Naive thymus-derived CD8-positive, alpha-beta T cell (primary cell): ENCODE results near the gene KRT6A. TPM values are rescaled to one million over a fixed set of nuclear protein-coding genes. Genes with fewer than 3 reads are reported as not detected.

Experiments
- ATAC-seq, 2 donors: fragments of 150-1000 bp; cut with Tn5 transposase in 1 of 2; sonication (Bioruptor Pico), chemical (Tn5 transposase) in 1 of 2; 1 replicate in 1 of 2; 2 replicates in 1 of 2; pipeline ENCODE4 v1.10.0; 2021; ENCODE audit warnings: mild to moderate bottlenecking in 2 of 2, moderate library complexity in 2 of 2
- POLR2A ChIA-PET: fragments of 350-600 bp; sonication (Branson Sonifier 250); formaldehyde crosslinking; loops from one replicate; lab custom pipeline; 2021; ENCODE audit warnings: antibody characterized with exemption; lab: Charles Lee
- DNase-seq, 10 donors: peaks; one replicate each; pipeline versions ENCODE4 v3.0.0 to v3.0.0-alpha.2; 2020 to 2022
- H3K27ac Mint-ChIP-seq, 10 donors: one replicate each; pipeline ENCODE4 v1.8.0; 2020 to 2022; ENCODE audit warnings: mild to moderate bottlenecking in 10 of 10, mixed read lengths in 10 of 10, moderate library complexity in 4 of 10, inconsistent platforms in 1 of 10
- H3K27me3 Mint-ChIP-seq, 5 donors: one replicate each; pipeline ENCODE4 v1.8.0; 2021 to 2022; ENCODE audit warnings: mixed read lengths in 5 of 5
- H3K36me3 Mint-ChIP-seq, 3 donors: one replicate each; pipeline ENCODE4 v1.8.0; 2020 to 2022; ENCODE audit warnings: mixed read lengths in 3 of 3, mild to moderate bottlenecking in 2 of 3, inconsistent platforms in 1 of 3
- H3K4me1 Mint-ChIP-seq, 4 donors: one replicate each; pipeline ENCODE4 v1.8.0; 2021 to 2022; ENCODE audit warnings: mixed read lengths in 4 of 4
- H3K4me3 Mint-ChIP-seq, 10 donors: one replicate each; pipeline ENCODE4 v1.8.0; 2020 to 2022; ENCODE audit warnings: mild to moderate bottlenecking in 10 of 10, mixed read lengths in 10 of 10, moderate library complexity in 6 of 10, inconsistent platforms in 1 of 10
- H3K9me3 Mint-ChIP-seq, 9 donors: one replicate each; pipeline ENCODE4 v1.8.0; 2020 to 2022; ENCODE audit warnings: mixed read lengths in 9 of 9, mild to moderate bottlenecking in 3 of 9, inconsistent platforms in 1 of 9, moderate library complexity in 1 of 9
- polyA plus RNA-seq, 3 donors: library from polyadenylated mRNA; unstranded; fragments of 300-500 nt; fragmentation: Illumina TruSeq; gene quantifications; one replicate each; pipeline ENCODE4 v1.2.3, GENCODE V29; 2021
- total RNA-seq, 8 experiments: library from RNA in 2 of 8; stranded (reverse) in 2 of 8; gene quantifications; one replicate each; pipeline ENCODE4 v1.2.3 and lab custom pipeline; 2021 to 2026

The KRT6A gene
- total and polyA plus RNA-seq, 5 experiments from 2014 or later = not detected

DNA sequence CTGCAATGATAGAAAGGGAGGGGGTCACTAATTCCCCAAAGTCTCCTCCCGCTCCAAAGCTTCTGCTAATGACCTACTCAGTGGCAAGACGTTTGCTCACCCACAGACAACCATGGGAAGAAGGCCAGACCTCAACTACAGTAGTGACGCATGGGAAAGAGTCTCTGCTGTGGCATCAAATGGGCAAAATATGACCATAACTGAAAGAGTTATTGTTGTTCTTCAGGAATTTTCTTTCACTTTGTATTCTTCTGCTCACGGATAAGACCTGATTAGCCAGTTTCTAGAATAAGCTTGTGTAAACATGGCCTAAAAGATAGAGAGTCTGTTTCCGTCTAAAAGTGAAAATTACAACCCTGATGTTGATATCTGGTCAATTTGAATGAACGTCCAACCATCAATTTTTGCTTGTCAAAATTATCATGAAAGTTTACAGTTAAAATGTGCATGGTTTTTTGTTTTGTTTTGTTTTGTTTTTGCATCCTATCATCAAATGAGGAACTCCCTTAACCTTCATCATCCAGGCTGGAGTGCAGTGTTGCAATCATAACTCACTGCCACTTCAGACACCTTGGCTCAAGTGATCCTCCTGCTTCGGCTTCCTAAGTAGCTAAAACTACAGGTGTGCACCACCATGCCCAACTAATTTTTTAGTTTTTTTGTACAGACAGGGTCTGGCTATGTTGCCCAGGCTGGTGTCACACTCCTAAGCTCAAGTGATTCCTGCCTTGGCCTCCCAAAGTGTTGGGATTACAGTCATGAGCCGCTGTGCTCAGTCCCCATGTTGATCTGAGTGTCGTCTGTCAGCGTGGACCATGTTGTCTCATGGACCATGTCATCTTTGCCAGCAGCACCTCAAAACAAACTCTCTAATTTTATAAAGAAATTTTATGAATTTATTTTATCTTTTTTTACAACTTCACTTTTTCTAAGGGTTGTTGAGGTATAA is 48.1 kb downstream of the KRT6A start:
- Mint-ChIP-seq H3K4me1 (peaks cover 0 to 6% (median 2%) of the 10 kb centered on the region in 4 donors), H3K27me3 (peaks cover 13 to 41% (median 27%) of the 10 kb centered on the region in 5 donors), H3K36me3 (no peaks in the 10 kb centered on the region), H3K27ac (no peak overlapping the region), H3K4me3 (no peak overlapping the region), H3K9me3 (no peaks in the 10 kb centered on the region)
- POLR2A ChIA-PET = no interaction called here
- DNase-seq = no peak
- no peak for ATAC-seq

GRCh38 chr12:52443966-52444365 is 49.1 kb downstream of the KRT6A start:
- DNase-seq = no peak
- Mint-ChIP-seq H3K27me3 (peaks cover 16 to 47% (median 28%) of the 10 kb centered on the region in 5 donors), H3K27ac (no peak overlapping the region), H3K9me3 (no peaks in the 10 kb centered on the region), H3K4me3 (no peak overlapping the region), H3K4me1 (peaks cover 0 to 6% (median 2%) of the 10 kb centered on the region in 4 donors), H3K36me3 (no peaks in the 10 kb centered on the region)
- no peak for ATAC-seq
- POLR2A ChIA-PET = no interaction called here

DNA sequence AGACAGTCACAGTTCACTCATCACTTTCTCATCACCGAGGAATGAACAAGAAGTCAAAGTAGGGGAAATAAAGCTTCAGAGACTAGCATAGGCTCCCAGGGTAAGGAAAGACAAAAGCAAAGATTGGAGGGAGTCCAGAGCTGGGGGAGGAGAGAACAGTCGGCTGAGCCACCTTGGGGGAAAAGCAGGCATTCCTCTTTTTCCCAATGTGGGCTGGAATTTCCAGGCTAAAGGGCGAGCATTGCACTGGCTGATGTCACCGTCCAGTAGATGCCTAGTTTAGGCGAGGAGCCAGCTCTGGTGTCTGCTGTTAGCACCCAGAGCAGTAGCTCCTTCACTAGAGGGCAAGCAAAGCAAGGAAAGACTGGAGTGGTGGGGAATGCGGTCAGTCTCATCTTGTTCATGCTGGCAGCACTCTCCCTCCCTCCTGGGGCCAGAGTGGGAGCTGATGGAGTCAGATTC is 50.4 kb downstream of the KRT6A start:
- H3K27ac Mint-ChIP-seq = no peak overlapping the region
- peaks cover 0 to 6% (median 0%) of the 10 kb centered on the region in 4 donors for H3K4me1 Mint-ChIP-seq
- H3K36me3 Mint-ChIP-seq = no peaks in the 10 kb centered on the region
- no peak overlapping the region for H3K4me3 Mint-ChIP-seq
- H3K27me3 Mint-ChIP-seq = peaks cover 16 to 41% (median 28%) of the 10 kb centered on the region in 5 donors
- H3K9me3 Mint-ChIP-seq = no peaks in the 10 kb centered on the region
- no peak for ATAC-seq
- DNase-seq = no peak
- POLR2A ChIA-PET = no interaction called here

DNA sequence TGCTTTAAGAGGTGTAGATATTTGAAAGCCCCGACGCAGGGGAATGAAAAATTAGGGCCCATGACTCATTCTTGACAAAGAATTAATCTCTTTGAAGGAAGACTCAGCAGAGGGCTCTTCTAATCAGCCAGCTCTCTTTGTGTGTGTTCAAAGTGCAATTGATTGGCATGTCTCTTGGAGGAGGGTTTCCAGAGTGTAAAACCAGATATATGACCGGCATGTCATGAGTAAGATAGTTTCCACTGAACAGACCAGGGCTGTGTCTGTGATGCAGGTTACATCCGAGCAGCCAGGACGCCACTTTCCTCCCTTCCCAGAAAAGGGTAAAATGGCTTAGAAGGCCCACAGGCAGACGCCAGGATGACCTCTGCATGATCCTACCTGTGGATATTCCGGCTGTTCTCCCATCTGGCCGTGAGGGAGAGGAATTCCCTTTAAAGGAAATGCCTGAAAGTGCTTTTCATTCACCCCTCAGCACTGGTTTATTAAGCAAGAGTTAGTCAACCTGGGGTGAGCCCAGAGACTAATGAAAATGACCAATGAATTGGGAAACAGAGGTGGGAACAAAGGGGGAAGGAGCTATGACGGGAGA is 51.6 kb downstream of the KRT6A start:
- ATAC-seq = no peak
- no peak overlapping the region for H3K27ac Mint-ChIP-seq
- no peak for DNase-seq
- H3K9me3 Mint-ChIP-seq = no peaks in the 10 kb centered on the region
- peaks cover 22 to 51% (median 35%) of the 10 kb centered on the region in 5 donors for H3K27me3 Mint-ChIP-seq
- H3K4me1 Mint-ChIP-seq = peaks cover 0 to 3% (median 2%) of the 10 kb centered on the region in 4 donors
- POLR2A ChIA-PET = no interaction called here
- H3K4me3 Mint-ChIP-seq = no peak overlapping the region
- H3K36me3 Mint-ChIP-seq = no peaks in the 10 kb centered on the region

DNA sequence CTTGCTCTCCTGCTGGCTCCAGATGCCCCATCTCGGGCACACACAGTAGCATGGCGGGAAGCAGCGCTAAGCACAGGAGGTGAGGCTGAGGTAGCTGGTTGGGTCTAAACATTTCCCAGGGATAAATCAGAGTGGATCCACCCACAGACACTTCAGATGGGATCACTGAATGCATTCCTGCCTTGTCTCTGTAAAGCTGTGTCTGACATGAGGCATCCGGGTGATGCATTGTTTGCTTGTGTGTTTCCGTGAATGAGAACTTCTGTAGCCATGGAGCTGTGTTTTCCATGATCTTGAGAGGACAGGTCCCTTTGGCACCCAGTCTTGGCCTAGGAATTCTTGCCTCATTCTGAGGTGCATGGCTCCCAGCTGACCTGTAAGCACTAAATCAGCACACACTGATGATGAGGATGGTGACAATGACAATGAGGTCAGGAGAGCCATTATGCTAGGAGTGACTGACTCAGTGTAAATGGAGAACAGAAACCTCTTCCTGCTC is 52.2 kb downstream of the KRT6A start:
- POLR2A ChIA-PET = no interaction called here
- no peaks in the 10 kb centered on the region for H3K9me3 Mint-ChIP-seq
- no peaks in the 10 kb centered on the region for H3K36me3 Mint-ChIP-seq
- peaks cover 22 to 52% (median 33%) of the 10 kb centered on the region in 5 donors for H3K27me3 Mint-ChIP-seq
- H3K27ac Mint-ChIP-seq = no peak overlapping the region
- no peak for DNase-seq
- H3K4me3 Mint-ChIP-seq = no peak overlapping the region
- H3K4me1 Mint-ChIP-seq = peaks cover 0 to 3% (median under 1%) of the 10 kb centered on the region in 4 donors
- no peak for ATAC-seq

- Mint-ChIP-seq H3K27me3 (peaks cover 24 to 62% (median 32%) of the 10 kb centered on the region in 5 donors), H3K36me3 (no peaks in the 10 kb centered on the region)
Measured at GRCh38 chr12:52439845-52440244, 53.2 kb downstream of the KRT6A start.

GRCh38 chr12:52439420-52439819 is 53.6 kb downstream of the KRT6A start:
- no peak overlapping the region for H3K4me3 Mint-ChIP-seq
- no peaks in the 10 kb centered on the region for H3K9me3 Mint-ChIP-seq
- DNase-seq (no peak), ATAC-seq (no peak)
- H3K27ac Mint-ChIP-seq = no peak overlapping the region
- H3K4me1 Mint-ChIP-seq = peaks cover 0 to 3% (median under 1%) of the 10 kb centered on the region in 4 donors
- POLR2A ChIA-PET = no interaction called here
- peaks cover 25 to 66% (median 29%) of the 10 kb centered on the region in 5 donors for H3K27me3 Mint-ChIP-seq
- H3K36me3 Mint-ChIP-seq = no peaks in the 10 kb centered on the region

More at GRCh38 chr12:52439845-52440244, 53.2 kb downstream of the KRT6A start:
- Mint-ChIP-seq H3K27ac (no peak overlapping the region), H3K4me3 (no peak overlapping the region), H3K4me1 (peaks cover 0 to 3% (median under 1%) of the 10 kb centered on the region in 4 donors), H3K9me3 (no peaks in the 10 kb centered on the region)
- DNase-seq (no peak), ATAC-seq (no peak)
- POLR2A ChIA-PET = no interaction called here

DNA sequence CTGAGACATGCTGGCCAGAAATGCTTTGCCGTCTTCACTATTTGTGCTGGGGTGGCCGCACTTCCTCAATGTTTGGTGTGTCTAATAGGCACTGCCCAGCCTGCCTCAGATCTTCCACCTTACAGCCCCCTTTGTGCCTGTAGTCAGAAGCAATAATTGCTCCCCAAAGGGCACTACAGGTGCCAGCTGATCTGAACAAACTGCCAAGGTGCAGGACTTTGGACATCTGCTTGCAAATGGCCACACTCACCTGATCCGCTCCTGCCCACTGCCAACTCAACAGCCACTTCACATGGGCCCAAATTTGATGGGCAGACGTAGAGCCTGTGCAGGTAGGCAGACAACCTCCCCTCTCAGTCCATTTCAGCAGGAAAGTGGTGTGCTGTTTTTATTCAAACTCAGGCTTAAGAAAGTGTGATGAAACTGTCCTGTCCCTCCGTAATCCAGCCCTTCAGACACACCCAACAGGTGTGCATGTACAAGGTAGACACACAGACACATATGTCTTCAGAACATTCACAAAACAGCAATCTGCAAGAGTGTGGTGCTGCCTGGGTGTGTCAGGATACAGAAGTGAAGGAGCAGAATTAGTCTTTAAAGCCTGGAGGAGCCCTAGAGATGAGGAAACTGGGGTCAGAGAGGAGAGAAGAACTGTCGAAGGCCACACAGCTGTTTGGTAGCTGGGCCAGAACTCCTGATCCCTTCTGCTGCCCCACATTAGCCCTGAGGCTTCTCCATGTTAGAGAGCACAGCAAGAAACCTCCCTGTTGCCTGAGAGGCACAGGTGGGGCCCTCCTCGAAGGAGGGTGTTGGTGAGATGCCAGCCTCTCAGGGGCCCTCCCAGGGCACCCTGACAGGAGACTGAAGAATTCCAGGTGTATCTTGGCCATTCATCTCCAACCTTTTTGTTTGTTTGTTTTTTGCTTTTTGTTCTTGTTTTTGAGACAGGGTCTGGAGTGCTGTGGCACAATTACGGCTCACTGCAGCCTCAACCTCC is 54.5 kb downstream of the KRT6A start:
- H3K27me3 Mint-ChIP-seq = peaks cover 25 to 74% (median 35%) of the 10 kb centered on the region in 5 donors
- DNase-seq (no peak), ATAC-seq (no peak)
- no peak overlapping the region for H3K4me3 Mint-ChIP-seq
- no peak overlapping the region for H3K27ac Mint-ChIP-seq
- no peaks in the 10 kb centered on the region for H3K9me3 Mint-ChIP-seq
- peaks cover 0 to 3% (median under 1%) of the 10 kb centered on the region in 4 donors for H3K4me1 Mint-ChIP-seq
- no peaks in the 10 kb centered on the region for H3K36me3 Mint-ChIP-seq
- POLR2A ChIA-PET = no interaction called here

DNA sequence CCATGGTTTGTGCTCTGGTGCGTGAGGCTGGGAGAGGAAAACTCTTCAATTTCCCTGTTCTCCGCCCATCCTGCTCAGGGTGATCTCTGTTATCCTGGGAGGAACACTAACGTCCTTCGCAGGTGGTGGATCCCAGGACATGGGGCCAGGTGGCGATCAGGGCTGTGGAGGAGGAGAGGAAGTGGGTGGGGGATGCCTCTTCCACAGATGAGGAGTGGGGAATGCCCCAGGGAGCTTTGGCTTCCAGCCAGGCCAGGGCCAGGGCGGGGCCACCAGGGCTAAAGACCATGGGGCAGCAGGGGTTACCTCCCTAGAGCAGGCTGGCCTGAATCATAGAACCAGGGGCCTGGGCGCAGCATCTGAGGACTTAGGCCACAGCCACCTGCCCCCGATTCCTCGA is 55.5 kb downstream of the KRT6A start:
- no peaks in the 10 kb centered on the region for H3K9me3 Mint-ChIP-seq
- POLR2A ChIA-PET = no interaction called here
- ATAC-seq (no peak), DNase-seq (no peak)
- no peak overlapping the region for H3K4me3 Mint-ChIP-seq
- H3K27me3 Mint-ChIP-seq = peaks cover 23 to 75% (median 33%) of the 10 kb centered on the region in 5 donors
- no peak overlapping the region for H3K27ac Mint-ChIP-seq
- peaks cover 0 to 3% (median under 1%) of the 10 kb centered on the region in 4 donors for H3K4me1 Mint-ChIP-seq
- no peaks in the 10 kb centered on the region for H3K36me3 Mint-ChIP-seq
